ENCODE measurements around the gene TIPRL. TPM values are rescaled to one million over a fixed set of nuclear protein-coding genes. Genes with fewer than 3 reads are reported as not detected.

TIPRL gene
- total and polyA plus RNA-seq, 2 of the 8 experiments (the other 6 are each of a cell fraction or from before 2014, with no cell fraction given), result 8.1 to 27.4 TPM

DNA sequence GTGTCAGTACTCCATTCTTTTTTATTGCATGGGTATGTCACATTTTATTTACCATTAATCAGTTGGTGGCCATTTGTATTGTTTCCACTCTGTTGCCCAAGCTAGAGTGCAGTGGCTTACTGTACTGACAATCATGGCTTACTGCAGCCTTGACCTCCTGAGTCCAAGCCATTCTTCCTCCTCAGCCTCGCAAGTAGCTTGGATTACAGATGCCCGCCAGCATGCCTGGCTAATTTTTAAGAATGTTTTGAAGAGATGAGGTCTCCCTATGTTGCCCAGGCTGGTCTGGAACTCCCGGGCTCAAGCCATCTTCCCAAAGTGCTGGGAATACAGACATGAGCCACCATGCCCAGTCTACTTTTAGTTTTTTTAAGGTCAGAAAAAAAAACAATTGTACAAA, 46.2 kb downstream of the TIPRL start:
- Histone ChIP-seq H3K27me3 (replicated peaks in 1 of 4; ENCODE audit: control insufficient read depth in 3 of 4, extremely low read depth in 1 of 4, insufficient read depth in 3 of 4, low read length in 3 of 4) (no peaks in the 10 kb centered on the region), H4K91ac (replicated peaks; ENCODE audit: insufficient read length, low read length) (no peak overlapping the region), H3K9ac (replicated peaks in 1 of 4; ENCODE audit: extremely low read depth in 1 of 4, low read depth in 3 of 4, low read length in 3 of 4) (no peak overlapping the region), H3K4me1 (replicated peaks in 1 of 4; ENCODE audit: control insufficient read depth in 3 of 4, insufficient read depth in 4 of 4, low read length in 3 of 4) (peaks cover 0 to 6% (median 3%) of the 10 kb centered on the region in 4 experiments; a peak in 2 of 7 replicates), H4K20me1 (replicated peaks in 1 of 2; ENCODE audit: control insufficient read depth in 1 of 2, insufficient read depth in 2 of 2, low read length in 2 of 2) (peaks cover 0 to 2% of the 10 kb centered on the region in 2 experiments), H2BK120ac (replicated peaks; ENCODE audit: low read depth, low read length) (no peak overlapping the region), H4K5ac (ENCODE audit: insufficient read length, low read depth, low read length) (no peak overlapping the region), H2BK5ac (ENCODE audit: low read depth, low read length) (no peak overlapping the region; the same call in 1 of the 2 replicates), H3K23me2 (ENCODE audit: low read depth, low read length) (peaks cover 6% of the 10 kb centered on the region; the same call in 1 of the 2 replicates), H3K79me2 (ENCODE audit: control insufficient read depth in 1 of 2, insufficient read depth in 2 of 2, low read length in 2 of 2) (peaks cover 3 to 30% of the 10 kb centered on the region in 2 experiments; a peak in 3 of 4 replicates), H3K56ac (replicated peaks; ENCODE audit: insufficient read length, low read depth, low read length) (no peak overlapping the region), H2AK5ac (ENCODE audit: low read depth, low read length) (no peak overlapping the region), H3K18ac (ENCODE audit: extremely low read depth, low read length) (no peak overlapping the region), H3K4ac (replicated peaks; ENCODE audit: insufficient read length, low read depth, low read length) (peak overlapping the region; percentile 57), H4K8ac (ENCODE audit: extremely low read depth, insufficient read depth, low read length) (no peak overlapping the region), H2BK15ac (ENCODE audit: low read length) (no peak overlapping the region), H3K4me2 (ENCODE audit: insufficient read depth in 1 of 2, low read depth in 2 of 2, low read length in 2 of 2) (peak overlapping the region; percentile 76 to 83; a peak in 1 of 4 replicates), H3K14ac (ENCODE audit: insufficient read length) (no peak overlapping the region), H2BK12ac (ENCODE audit: low read depth, low read length) (no peak overlapping the region; the same call in 1 of the 2 replicates), H2BK20ac (ENCODE audit: low read length) (no peak overlapping the region), H3K4me3 (ENCODE audit: extremely low read depth in 1 of 4, insufficient read depth in 2 of 4, low read depth in 3 of 4, low read length in 4 of 4) (peak overlapping the region in 1 of 4 experiments; percentile 95; a peak in 3 of 8 replicates), H3K27ac (ENCODE audit: low read depth, low read length) (no peak overlapping the region), H3K23ac (ENCODE audit: insufficient read length) (no peak overlapping the region), H2AFZ (ENCODE audit: low read length) (no peak overlapping the region), H3K36me3 (ENCODE audit: control insufficient read depth in 2 of 4, insufficient read depth in 4 of 4, low read length in 3 of 4) (0 out of 8 replicates have a peak, but pooled peaks cover 0 to 3% (median 0%) of the 10 kb centered on the region in 4 experiments), H3K9me3 (ENCODE audit: insufficient read depth in 2 of 2, low read depth in 1 of 2, low read length in 1 of 2) (0 out of 4 replicates have a peak, but pooled peaks cover 3 to 5% of the 10 kb centered on the region in 2 experiments), H3K79me1 (ENCODE audit: low read depth, low read length) (no peaks in the 10 kb centered on the region)
- DNase-seq (ENCODE audit: low read depth in 1 of 2, low spot score in 2 of 2) (no peak), FAIRE-seq (no peak)
- CTCF ChIA-PET (ENCODE audit: partially characterized antibody), result interaction anchor here (1.1 to 4.4 kb wide), 2 partner anchors 10 to 144 kb away, joined by 3 to 29 read pairs; no protein-coding TSS in a partner anchor
- peak; percentile 1 for TF ChIP-seq RNF2 (IDR thresholded peaks at IDR 0.05; ENCODE audit: borderline replicate concordance, low read depth, low read length, missing control alignments, poor library complexity, severe bottlenecking)
- no peak for TF ChIP-seq RBBP5 (IDR thresholded peaks at IDR 0.05; ENCODE audit: borderline replicate concordance, low read depth, low read length)
- POLR2A ChIA-PET (ENCODE audit: partially characterized antibody), result interaction anchor here (0.7 to 1.9 kb wide), 3 partner anchors 10 to 100 kb away, joined by 3 to 9 read pairs (median 6); partner anchors contain the start of gene TIPRL
- WGBS, 2 experiments (ENCODE audit: extremely low coverage in 1 of 2, insufficient coverage in 1 of 2, insufficient read length in 1 of 2, insufficient replicate concordance in 2 of 2, low coverage in 1 of 2, low lambda C conversion rate in 2 of 2, missing lambda C conversion rate in 1 of 2), result 97% methylated on average over 3 of the region's 3 CpGs; no CpG with 5 or more reads in 1 of the 2 experiments
